Endothelial cell of umbilical vein (primary cell): ENCODE measurements around the gene KIFAP3. TPM values are rescaled to one million over a fixed set of nuclear protein-coding genes. Genes with fewer than 3 reads are reported as not detected.

Source experiments
- BruUV-seq: library from RNA; stranded (reverse); fragments of 400-500 nt; replicated peaks from 2 replicates; lab custom pipeline; 2021; lab: Mats Ljungman, UMichigan
- CTCF ChIA-PET: fragments of 300-600, 350-600 bp; sonication (Branson Sonifier 250); formaldehyde crosslinking; loops from one replicate; lab custom pipeline; 2021; ENCODE audit warnings: antibody characterized with exemption, inconsistent platforms; lab: Charles Lee
- POLR2A ChIA-PET: fragments of 300-600, 350-600 bp; sonication (Branson Sonifier 250); formaldehyde crosslinking; loops from one replicate; lab custom pipeline; 2021; ENCODE audit warnings: antibody characterized with exemption, inconsistent platforms; lab: Charles Lee
- DNase-seq: peaks from one replicate; pipeline ENCODE4 v3.0.0-alpha.2; 2011; ENCODE audit warnings: low read depth, low spot score
- FAIRE-seq: peaks from 2 replicates; lab custom pipeline; 2011; peaks lifted over from hg19 to GRCh38; lab: Jason Lieb, UNC
- H2AFZ ChIP-seq: 2 replicates; pipeline ENCODE4 v1.6.0; 2012; ENCODE audit warnings: low read depth, low read length, control low read depth, inconsistent platforms
- H3K27ac ChIP-seq: 2 replicates; pipeline ENCODE4 v1.5.1; 2011; ENCODE audit warnings: low read depth, mild to moderate bottlenecking, control low read depth, low read length, moderate library complexity; ENCODE audit not compliant: insufficient read depth
- H3K27me3 ChIP-seq, 2 experiments: 2 replicates each; pipeline versions ENCODE4 v1.6.0 to v1.6.1; 2011; ENCODE audit warnings: low read length in 2 of 2, mixed read lengths in 1 of 2; ENCODE audit not compliant: control insufficient read depth in 2 of 2, insufficient read depth in 2 of 2
- H3K36me3 ChIP-seq, 2 experiments: 2 replicates in 1 of 2; 3 replicates in 1 of 2; pipeline ENCODE4 v1.5.1; 2011; ENCODE audit warnings: low read length in 2 of 2, mild to moderate bottlenecking in 1 of 2, moderate library complexity in 1 of 2; ENCODE audit not compliant: control insufficient read depth in 2 of 2, insufficient read depth in 2 of 2; ENCODE audit errors: extremely low read depth in 1 of 2
- H3K4me1 ChIP-seq: 3 replicates; pipeline ENCODE4 v1.5.1; 2011; ENCODE audit warnings: mild to moderate bottlenecking, low read length; ENCODE audit not compliant: control insufficient read depth, insufficient read depth; ENCODE audit errors: extremely low read depth
- H3K4me2 ChIP-seq: 2 replicates; pipeline ENCODE4 v1.6.1; 2011; ENCODE audit warnings: low read length, control low read depth, mixed read lengths; ENCODE audit not compliant: insufficient read depth
- H3K4me3 ChIP-seq, 3 experiments: fragments of 200-600 bp in 1 of 3; sonication (generic), shearing (Covaris generic) in 1 of 3; replicated peaks in 1 of 3; 2 replicates each; pipeline ENCODE4 v1.5.1; 2011 to 2016; ENCODE audit warnings: control low read depth in 3 of 3, low read length in 3 of 3, mild to moderate bottlenecking in 2 of 3, inconsistent platforms in 1 of 3, low read depth in 1 of 3, moderate library complexity in 1 of 3; ENCODE audit not compliant: insufficient read depth in 1 of 3
- H3K79me2 ChIP-seq: 2 replicates; pipeline ENCODE4 v1.6.0; 2012; ENCODE audit warnings: low read length, inconsistent platforms; ENCODE audit not compliant: control insufficient read depth, insufficient read depth
- H3K9ac ChIP-seq: replicated peaks from 2 replicates; pipeline ENCODE3; 2011; ENCODE audit warnings: low read length, control low read depth; ENCODE audit not compliant: insufficient read depth; ENCODE audit errors: extremely low read depth
- H3K9me1 ChIP-seq: replicated peaks from 3 replicates; pipeline ENCODE4 v1.6.0; 2011; ENCODE audit warnings: mild to moderate bottlenecking, low read length; ENCODE audit not compliant: control insufficient read depth, insufficient read depth; ENCODE audit errors: extremely low read depth
- H3K9me3 ChIP-seq: replicated peaks from 2 replicates; pipeline ENCODE4 v1.5.1; 2012; ENCODE audit warnings: low read length, inconsistent platforms; ENCODE audit not compliant: control insufficient read depth, insufficient read depth
- H4K20me1 ChIP-seq: replicated peaks from 2 replicates; pipeline ENCODE3; 2011; ENCODE audit warnings: mild to moderate bottlenecking, low read length; ENCODE audit not compliant: control insufficient read depth, insufficient read depth; ENCODE audit errors: extremely low read depth
- CTCF ChIP-seq, 2 donors: IDR thresholded peaks; 1 replicate in 1 of 2; 2 replicates in 1 of 2; pipeline ENCODE4 v1.5.1; 2011; ENCODE audit warnings: low read length in 2 of 2, mild to moderate bottlenecking in 2 of 2, moderate library complexity in 2 of 2, control low read depth in 1 of 2, inconsistent platforms in 1 of 2, low read depth in 1 of 2; ENCODE audit not compliant: insufficient read depth in 1 of 2; ENCODE audit errors: extremely low read depth in 1 of 2
- EZH2 ChIP-seq: IDR thresholded peaks from 2 replicates; pipeline ENCODE4 v1.6.1; 2012; ENCODE audit warnings: borderline replicate concordance, low read depth, mild to moderate bottlenecking, moderate library complexity, low read length, inconsistent platforms; ENCODE audit not compliant: severe bottlenecking
- FOS ChIP-seq: IDR thresholded peaks from 2 replicates; pipeline ENCODE4 v1.6.1; 2011; ENCODE audit warnings: mild to moderate bottlenecking, low read length, moderate library complexity, borderline replicate concordance; ENCODE audit not compliant: insufficient read depth
- GATA2 ChIP-seq: IDR thresholded peaks from 2 replicates; pipeline ENCODE4 v1.7.0; 2011; ENCODE audit warnings: low read depth, mild to moderate bottlenecking, moderate library complexity, mixed read lengths, low read length; ENCODE audit not compliant: insufficient read length, insufficient read depth
- JUN ChIP-seq: IDR thresholded peaks from 2 replicates; pipeline ENCODE4 v1.6.1; 2011; ENCODE audit warnings: borderline replicate concordance, low read depth; ENCODE audit not compliant: insufficient read length, insufficient read depth
- MAX ChIP-seq: IDR thresholded peaks from 2 replicates; pipeline ENCODE4 v1.6.1; 2011; ENCODE audit not compliant: insufficient read depth, insufficient read length
- MYC ChIP-seq: IDR thresholded peaks from one replicate; pipeline ENCODE4 v1.6.1; 2011; ENCODE audit warnings: mild to moderate bottlenecking, low read depth, low read length
- POLR2A ChIP-seq: IDR thresholded peaks from 2 replicates; pipeline ENCODE4 v1.6.1; 2012; ENCODE audit warnings: low read depth, mild to moderate bottlenecking, control low read depth, low read length
- POLR2AphosphoS5 ChIP-seq: IDR thresholded peaks from 2 replicates; pipeline ENCODE4 v1.6.1; 2012; ENCODE audit warnings: low read depth, mild to moderate bottlenecking, control low read depth, low read length, moderate library complexity; ENCODE audit not compliant: insufficient read depth
- dilution Hi-C: fragments of 300-500 bp; cut with MboI; formaldehyde crosslinking; loops from one replicate; pipeline ENCODE4 v1.15.0; 2019; ENCODE audit warnings: low sequenced_read_pairs; ENCODE audit not compliant: extremely low pct_ligation_motif_present
- intact Hi-C: fragments of 100-400 bp; cut with micrococcal nuclease; formaldehyde crosslinking; loops from one replicate; pipeline ENCODE4 v1.10.0; 2022
- polyA plus RNA-seq, 4 experiments: library from polyadenylated mRNA; depleted of rRNA in 3 of 4; stranded (reverse) in 3 of 4; unstranded in 1 of 4; fragments of >200 nt; gene quantifications; 2 replicates each; pipeline versions ENCODE4 v1.2.1 to v1.2.3, GENCODE V29; 2011 to 2012; ENCODE audit warnings: missing spikeins in 1 of 4
- total RNA-seq: library from RNA; stranded (reverse); gene quantifications from 2 replicates; pipeline ENCODE4 v1.2.3, GENCODE V29; 2021

KIFAP3 gene
- total and polyA plus RNA-seq, 2 donors (not counting 3 experiments of a cell fraction or from before 2014, with no cell fraction given) = 6.4 to 17.5 TPM

- Histone ChIP-seq H3K9me3 (no peaks in the 10 kb centered on the region), H3K4me1 (no peaks in the 10 kb centered on the region), H3K4me2 (no peak overlapping the region), H4K20me1 (no peaks in the 10 kb centered on the region), H3K9ac (no peak overlapping the region), H3K36me3 (no peaks in the 10 kb centered on the region), H3K9me1 (no peaks in the 10 kb centered on the region), H3K27ac (no peak overlapping the region), H3K27me3 (no peaks in the 10 kb centered on the region), H2AFZ (no peak overlapping the region), H3K79me2 (no peaks in the 10 kb centered on the region), H3K4me3 (no peak overlapping the region)
- no peak for TF ChIP-seq CTCF (IDR thresholded peaks at IDR 0.05; ENCODE audit: extremely low read depth in 1 of 2, insufficient read depth in 1 of 2, low read depth in 1 of 2, low read length in 2 of 2)
- no peak for TF ChIP-seq POLR2AphosphoS5
- no peak for TF ChIP-seq FOS
- no peak for TF ChIP-seq JUN
- TF ChIP-seq POLR2A = no peak
- TF ChIP-seq EZH2 = no peak
- no peak for TF ChIP-seq MAX
- no peak for TF ChIP-seq GATA2
- no peak for TF ChIP-seq MYC
- BruUV-seq = no TSS peak
- FAIRE-seq (peak; percentile 57), DNase-seq (peak; percentile 62)
- ChIA-PET CTCF (no interaction called here), POLR2A (no interaction called here)
- dilution Hi-C loops (no loop called here), intact Hi-C loops (no loop called here)
Observed at GRCh38 chr1:170067253-170067819, 7.2 kb downstream of the KIFAP3 start.
